RWPE2 (cell line): ENCODE measurements around the gene EIF4A3.

Source experiments
- ATAC-seq: fragments of 200-7000 bp; cut with Tn5 transposase; 3 replicates; pipeline ENCODE4 v1.9.1; 2021; ENCODE audit warnings: low read depth
- DNase-seq: peaks from one replicate; pipeline ENCODE4 v3.0.0-alpha.2; 2020; ENCODE audit warnings: low spot score
- H3K27ac ChIP-seq: fragments of 450-650 bp; 2 replicates; pipeline ENCODE4 v1.5.1; 2017; ENCODE audit warnings: mild to moderate bottlenecking; ENCODE audit not compliant: poor library complexity, severe bottlenecking
- H3K27me3 ChIP-seq: fragments of 250-450 bp; sonication (Bioruptor Pico); 2 replicates; pipeline ENCODE4 v1.5.1; 2021; ENCODE audit warnings: mild to moderate bottlenecking, moderate library complexity; ENCODE audit not compliant: insufficient read depth, poor library complexity, severe bottlenecking
- H3K36me3 ChIP-seq: fragments of 250-450 bp; sonication (Bioruptor Pico); 2 replicates; pipeline ENCODE4 v1.5.1; 2020; ENCODE audit warnings: low read depth, mild to moderate bottlenecking, moderate library complexity
- H3K4me1 ChIP-seq: fragments of 250-450 bp; sonication (Bioruptor Pico); 2 replicates; pipeline ENCODE4 v1.5.1; 2021; ENCODE audit warnings: mild to moderate bottlenecking, moderate library complexity; ENCODE audit not compliant: insufficient read depth, poor library complexity, severe bottlenecking
- H3K4me3 ChIP-seq: fragments of 250-450 bp; sonication (Bioruptor Pico); 2 replicates; pipeline ENCODE4 v1.5.1; 2021; ENCODE audit warnings: mild to moderate bottlenecking, moderate library complexity; ENCODE audit not compliant: severe bottlenecking
- H3K9me3 ChIP-seq: fragments of 250-450 bp; sonication (Bioruptor Pico); 2 replicates; pipeline ENCODE4 v1.5.1; 2021; ENCODE audit warnings: mild to moderate bottlenecking, moderate library complexity; ENCODE audit not compliant: severe bottlenecking
- TF ChIP-seq, protein P1 (sequence below): fragments of 450-650 bp; IDR thresholded peaks from one replicate; pipeline ENCODE4 v1.5.1; 2017; ENCODE audit warnings: mild to moderate bottlenecking, moderate library complexity; ENCODE audit not compliant: poor library complexity, severe bottlenecking

Gene EIF4A3

GRCh38 chr17:80114758-80115157, 32.2 kb downstream of the EIF4A3 start:
- Histone ChIP-seq H3K9me3 (no peaks in the 10 kb centered on the region), H3K27me3 (no peaks in the 10 kb centered on the region), H3K27ac (no peak overlapping the region), H3K4me1 (peaks cover 2% of the 10 kb centered on the region), H3K36me3 (no peaks in the 10 kb centered on the region), H3K4me3 (no peak overlapping the region)
- DNase-seq (peak; percentile 5), ATAC-seq (no peak)
- TF ChIP-seq, protein P1, sequence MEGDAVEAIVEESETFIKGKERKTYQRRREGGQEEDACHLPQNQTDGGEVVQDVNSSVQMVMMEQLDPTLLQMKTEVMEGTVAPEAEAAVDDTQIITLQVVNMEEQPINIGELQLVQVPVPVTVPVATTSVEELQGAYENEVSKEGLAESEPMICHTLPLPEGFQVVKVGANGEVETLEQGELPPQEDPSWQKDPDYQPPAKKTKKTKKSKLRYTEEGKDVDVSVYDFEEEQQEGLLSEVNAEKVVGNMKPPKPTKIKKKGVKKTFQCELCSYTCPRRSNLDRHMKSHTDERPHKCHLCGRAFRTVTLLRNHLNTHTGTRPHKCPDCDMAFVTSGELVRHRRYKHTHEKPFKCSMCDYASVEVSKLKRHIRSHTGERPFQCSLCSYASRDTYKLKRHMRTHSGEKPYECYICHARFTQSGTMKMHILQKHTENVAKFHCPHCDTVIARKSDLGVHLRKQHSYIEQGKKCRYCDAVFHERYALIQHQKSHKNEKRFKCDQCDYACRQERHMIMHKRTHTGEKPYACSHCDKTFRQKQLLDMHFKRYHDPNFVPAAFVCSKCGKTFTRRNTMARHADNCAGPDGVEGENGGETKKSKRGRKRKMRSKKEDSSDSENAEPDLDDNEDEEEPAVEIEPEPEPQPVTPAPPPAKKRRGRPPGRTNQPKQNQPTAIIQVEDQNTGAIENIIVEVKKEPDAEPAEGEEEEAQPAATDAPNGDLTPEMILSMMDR, result no peak

- TF ChIP-seq, protein P1, result no peak
- Histone ChIP-seq H3K27me3 (no peaks in the 10 kb centered on the region), H3K4me1 (peaks cover 11% of the 10 kb centered on the region), H3K36me3 (no peaks in the 10 kb centered on the region), H3K27ac (no peak overlapping the region), H3K9me3 (no peaks in the 10 kb centered on the region), H3K4me3 (no peak overlapping the region)
- DNase-seq, result peak; percentile 66
- no peak for ATAC-seq
Observed at GRCh38 chr17:80113033-80113484, 33.9 kb downstream of the EIF4A3 start.

DNA sequence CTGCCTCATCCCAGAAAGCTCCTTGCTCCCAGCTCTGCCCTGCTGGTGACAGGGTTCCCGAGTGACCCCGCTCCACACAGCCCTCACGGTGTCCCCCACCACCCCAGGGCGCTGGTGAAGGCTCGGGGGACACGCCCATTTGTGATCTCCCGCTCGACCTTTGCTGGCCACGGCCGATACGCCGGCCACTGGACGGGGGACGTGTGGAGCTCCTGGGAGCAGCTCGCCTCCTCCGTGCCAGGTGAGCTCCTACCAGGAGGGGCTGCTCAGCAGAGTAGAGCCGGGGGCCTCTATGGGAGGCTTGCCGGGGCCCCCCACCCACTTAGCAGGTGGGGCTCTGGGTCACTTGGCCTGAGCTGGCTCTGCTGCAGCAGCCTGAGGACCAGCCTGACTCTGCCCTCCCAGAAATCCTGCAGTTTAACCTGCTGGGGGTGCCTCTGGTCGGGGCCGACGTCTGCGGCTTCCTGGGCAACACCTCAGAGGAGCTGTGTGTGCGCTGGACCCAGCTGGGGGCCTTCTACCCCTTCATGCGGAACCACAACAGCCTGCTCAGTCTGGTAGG, 34.4 kb downstream of the EIF4A3 start:
- ATAC-seq (no peak), DNase-seq (peak; percentile 62)
- Histone ChIP-seq H3K36me3 (no peaks in the 10 kb centered on the region), H3K27me3 (no peaks in the 10 kb centered on the region), H3K27ac (no peak overlapping the region), H3K4me3 (no peak overlapping the region), H3K4me1 (peaks cover 11% of the 10 kb centered on the region), H3K9me3 (no peaks in the 10 kb centered on the region)
- TF ChIP-seq, protein P1, result no peak

DNA sequence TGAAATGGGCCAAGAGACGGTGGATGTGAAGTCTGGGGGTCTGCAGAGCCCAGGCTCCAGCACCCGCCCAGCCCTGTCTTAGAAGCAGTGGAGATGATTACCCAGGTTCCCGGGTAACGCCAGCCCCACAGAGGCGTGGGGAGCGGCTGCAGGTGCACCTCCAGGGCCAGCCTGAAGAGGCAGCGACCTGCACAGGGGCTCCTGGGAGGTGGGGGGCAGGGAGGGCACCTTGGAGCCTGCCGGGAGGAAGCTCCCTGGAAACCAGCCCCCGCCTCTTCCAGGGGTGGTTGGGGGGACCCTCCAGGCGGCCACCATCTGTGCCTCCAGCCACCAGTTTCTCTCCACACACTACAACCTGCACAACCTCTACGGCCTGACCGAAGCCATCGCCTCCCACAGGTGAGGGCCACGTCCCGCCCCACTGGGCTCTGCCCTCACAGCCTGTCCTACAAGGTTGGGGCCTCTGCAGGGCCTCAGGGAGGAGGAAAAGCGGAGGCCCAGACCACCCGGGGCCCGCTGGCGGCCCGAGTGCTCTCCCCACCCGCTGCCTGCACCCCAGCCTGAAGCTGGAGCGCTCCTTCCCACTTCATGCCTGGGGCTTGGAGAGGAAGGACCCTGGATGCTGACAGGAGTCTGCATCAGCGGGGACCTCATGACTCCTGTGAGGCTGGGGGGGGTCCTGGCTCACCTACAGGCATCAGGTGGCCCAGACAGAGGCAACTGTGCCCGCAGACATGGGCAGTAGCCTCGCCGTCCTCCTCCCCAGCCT, 35.0 kb downstream of the EIF4A3 start:
- no peak for ATAC-seq
- Histone ChIP-seq H3K4me3 (no peak overlapping the region), H3K4me1 (peaks cover 11% of the 10 kb centered on the region), H3K9me3 (no peaks in the 10 kb centered on the region), H3K36me3 (no peaks in the 10 kb centered on the region), H3K27ac (no peak overlapping the region), H3K27me3 (no peaks in the 10 kb centered on the region)
- TF ChIP-seq, protein P1, result no peak
- peak; percentile 58 for DNase-seq
